GM18520 (cell line): Measurements from ENCODE around the gene KCNN3.
A peak's percentile ranks its signal among the peaks of the same experiment; 100 is the strongest.

ENCODE experiments used
- ATAC-seq: cut with Tn5 transposase; IDR thresholded peaks from one replicate; pipeline ENCODE4 v1.9.1; 2021; ENCODE audit not compliant: unreplicated experiment

KCNN3 gene

DNA sequence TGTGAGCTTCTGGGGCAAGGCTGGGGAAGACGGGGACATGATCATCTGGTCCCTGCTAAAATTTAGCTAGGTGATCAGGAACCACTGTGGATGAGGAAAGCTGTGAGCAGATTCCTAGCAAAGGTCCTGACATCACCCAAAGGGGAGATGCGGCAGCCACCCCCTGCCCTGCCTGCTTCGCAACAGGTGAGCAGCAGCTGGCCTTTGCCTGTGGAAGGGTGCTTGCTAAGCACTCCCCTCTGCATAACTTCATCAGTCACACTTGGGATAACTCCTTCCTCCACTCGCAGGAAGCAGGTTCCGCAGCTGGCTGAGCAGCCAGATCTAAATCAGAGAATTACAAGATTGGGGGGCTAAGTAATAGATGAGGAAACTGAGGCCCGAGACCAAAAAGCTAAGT is 51.2 kb downstream of the KCNN3 start:
- no peak for ATAC-seq

DNA sequence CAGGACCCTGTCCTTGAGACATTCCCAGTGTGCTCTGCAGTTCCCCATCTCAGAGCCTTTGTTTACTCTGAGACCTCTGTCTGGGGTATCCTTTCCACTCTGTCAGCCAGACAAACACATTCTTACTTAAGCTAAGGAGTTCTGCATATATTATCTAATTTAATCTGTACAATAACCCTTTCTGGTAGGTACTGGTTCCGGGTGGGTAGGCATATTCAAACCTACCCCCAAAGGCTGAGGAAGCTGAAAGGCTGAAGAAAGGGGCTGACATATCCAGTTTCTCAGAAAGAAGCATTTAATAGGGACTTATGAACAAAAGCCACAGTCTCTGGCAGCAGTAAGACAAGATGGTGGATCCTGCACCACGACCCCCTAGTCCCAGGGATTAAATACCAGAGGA is 53.1 kb downstream of the KCNN3 start:
- no peak for ATAC-seq

DNA sequence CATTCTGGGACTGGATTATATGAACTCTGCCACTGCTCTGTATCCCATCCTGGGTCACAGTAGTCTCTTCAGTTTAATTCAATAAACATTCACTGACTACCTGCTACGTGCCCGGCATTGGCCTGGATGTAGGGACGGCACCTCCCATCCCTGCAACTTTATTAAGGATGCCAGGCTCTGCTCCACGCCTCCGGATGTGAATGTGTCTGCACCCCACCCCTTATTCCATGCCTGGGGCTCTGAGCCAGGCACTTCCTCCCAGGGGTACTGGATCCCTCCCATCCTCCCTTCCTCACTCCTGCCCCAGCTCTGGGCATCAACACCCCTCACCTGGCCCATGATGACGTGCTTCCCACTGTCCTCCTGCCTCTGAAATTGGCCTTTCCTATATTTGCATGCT is 53.7 kb downstream of the KCNN3 start:
- ATAC-seq: no peak

DNA sequence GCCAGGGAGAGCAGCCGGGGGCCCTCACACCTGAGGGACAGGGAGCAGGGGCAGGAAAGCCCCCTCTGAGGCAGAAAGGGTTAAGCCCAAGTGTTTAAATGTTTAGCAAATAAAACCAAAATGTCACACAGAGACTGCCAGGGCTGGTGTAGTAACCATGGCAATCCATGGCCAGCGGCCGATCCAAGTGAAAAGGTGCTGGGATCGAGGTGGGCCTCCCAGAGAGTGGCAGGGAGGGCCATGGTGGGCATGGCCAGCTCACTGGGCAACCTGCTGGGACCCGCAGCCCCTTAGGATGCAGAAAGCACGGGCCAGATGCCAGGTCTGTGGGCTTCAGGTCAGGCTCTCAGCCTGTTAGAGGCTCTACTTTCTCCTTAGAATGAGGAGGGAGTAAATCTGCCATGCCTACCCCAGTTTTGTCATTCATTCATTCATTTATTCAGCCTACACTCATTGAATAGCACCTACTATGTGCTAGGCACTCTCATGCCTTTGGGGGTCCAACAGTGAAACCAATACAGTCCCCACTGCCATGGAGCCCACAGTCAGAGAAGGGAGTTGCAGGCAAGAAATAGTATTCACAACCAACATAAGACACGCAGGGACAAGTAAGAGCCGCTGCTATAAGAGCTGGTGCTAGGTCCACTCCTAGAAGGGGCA is 56.1 kb downstream of the KCNN3 start:
- ATAC-seq: no peak

DNA sequence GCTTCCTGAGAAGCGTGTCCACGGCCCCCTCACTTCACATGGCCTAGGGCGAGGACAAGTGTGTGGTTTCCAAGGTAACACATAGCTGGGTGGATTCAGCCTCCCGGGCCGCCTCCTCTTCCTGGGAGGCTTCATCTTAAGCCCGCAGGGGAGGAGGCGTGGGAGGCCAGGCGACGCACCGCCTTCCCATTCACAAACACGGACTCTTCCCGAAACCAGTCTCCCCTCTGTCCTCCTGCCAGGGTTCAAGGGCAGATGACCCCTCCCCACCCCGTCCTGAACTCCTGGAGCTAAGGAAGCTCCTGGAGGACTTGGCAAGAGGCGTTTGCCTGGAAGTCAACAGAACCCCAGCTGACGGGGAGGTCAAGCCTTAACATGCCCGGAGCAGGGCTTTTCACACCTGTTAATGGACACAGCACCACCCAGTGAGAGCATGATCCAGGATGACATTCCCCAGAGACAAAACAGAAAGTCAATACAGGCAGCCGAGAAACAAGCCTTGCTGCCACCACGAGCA is 56.7 kb downstream of the KCNN3 start:
- ATAC-seq: no peak

DNA sequence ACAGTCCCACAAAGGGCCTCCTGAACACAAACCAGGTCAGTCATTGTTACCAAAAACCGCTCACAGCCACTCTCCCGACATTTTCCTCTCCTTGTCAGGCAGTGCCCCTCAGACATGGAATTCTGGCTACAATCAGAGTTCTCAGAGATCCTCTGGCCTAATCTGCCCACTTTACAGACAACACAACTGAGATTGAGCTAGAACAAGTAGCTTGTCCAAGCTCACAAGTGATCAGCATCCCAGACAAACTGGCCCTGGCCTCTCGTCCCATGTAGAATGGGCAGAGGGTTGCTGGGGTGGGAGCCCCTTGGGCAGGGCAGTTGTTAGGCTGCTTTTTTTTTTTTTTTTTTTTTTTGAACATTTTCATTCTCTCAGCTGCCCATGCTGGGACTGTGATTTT is 57.2 kb downstream of the KCNN3 start:
- no peak for ATAC-seq

DNA sequence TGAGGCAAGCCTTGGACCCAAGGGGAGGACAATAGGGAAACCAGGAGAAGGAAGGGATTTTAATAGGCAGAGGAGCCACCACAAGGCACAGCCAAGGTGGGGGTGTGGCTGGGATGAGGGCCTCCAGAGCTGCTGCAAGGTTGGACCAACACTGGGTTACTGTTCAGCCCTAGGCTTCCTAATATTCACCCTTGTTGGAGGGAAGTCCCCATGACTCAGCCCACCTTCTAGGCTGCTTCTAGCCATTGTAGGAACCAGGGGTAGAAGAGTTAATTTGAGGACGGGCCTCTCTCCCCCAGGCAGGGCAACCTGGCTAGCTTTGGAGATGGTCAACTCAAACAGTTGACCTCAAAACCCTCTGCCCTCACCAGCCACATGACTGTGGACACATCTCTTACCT is 59.5 kb downstream of the KCNN3 start:
- no peak for ATAC-seq

DNA sequence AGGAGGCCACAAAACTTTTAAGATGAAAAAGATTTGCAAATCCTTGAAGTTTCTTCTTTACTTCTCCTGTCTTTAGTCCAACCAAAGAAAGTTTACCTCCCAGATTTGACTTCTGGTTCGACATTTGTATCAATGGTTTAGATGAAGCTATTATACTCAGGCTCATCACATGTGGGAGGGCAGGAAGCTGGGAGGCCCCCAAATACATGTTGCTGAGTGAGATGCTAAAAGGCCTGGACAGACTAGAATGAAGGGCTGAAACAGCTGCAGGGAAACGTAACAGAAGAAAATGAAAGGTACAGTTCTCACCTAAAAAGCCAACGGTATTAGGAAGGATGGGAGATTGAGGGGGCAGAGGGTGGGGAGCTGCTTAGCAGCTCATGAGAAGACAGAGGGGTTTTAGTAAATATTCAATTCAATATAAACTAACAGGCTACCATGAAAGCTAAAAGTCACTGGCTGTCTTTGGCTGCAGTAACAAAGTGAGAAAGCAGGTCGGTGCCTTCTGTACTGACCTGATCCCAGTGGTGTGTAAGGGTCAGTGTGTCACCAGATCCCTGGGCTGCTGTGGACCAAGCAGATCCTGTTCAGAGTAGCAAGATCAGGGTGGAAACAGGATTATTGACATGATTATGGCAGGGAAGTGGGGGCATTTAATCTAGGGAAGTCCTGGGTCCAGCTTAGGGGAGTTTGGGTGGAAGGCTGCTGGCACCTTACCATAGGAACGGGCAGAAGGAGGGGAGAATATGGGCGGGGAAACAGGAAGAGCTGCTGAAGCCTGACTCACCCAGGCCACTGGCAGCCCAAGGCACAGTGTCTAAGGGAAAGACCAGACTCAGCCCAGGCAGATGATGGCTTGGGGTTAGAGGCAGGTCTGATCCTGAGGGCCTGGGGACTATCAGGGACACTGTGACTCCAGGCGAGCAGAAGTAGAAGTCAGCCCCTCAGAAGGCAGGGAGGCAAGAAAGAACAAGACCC is 60.4 kb downstream of the KCNN3 start:
- no peak for ATAC-seq

DNA sequence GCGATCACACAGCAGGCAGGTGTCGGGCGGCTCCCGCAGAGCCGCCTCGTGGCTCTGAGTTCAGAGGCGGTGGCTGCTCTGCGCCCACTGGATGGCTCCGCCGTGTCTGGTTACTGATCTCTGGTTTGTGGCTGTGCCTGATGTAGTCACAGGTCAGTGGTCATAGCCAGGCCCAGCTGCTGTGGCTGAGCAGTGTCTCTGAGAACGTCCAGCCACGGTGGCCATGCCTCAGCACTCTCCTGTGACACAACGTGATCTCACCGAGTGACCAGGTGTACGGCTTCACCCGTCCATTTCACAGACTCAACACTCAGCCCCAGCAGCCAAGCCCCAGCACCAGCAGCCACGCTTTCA is 61.2 kb downstream of the KCNN3 start:
- no peak for ATAC-seq

DNA sequence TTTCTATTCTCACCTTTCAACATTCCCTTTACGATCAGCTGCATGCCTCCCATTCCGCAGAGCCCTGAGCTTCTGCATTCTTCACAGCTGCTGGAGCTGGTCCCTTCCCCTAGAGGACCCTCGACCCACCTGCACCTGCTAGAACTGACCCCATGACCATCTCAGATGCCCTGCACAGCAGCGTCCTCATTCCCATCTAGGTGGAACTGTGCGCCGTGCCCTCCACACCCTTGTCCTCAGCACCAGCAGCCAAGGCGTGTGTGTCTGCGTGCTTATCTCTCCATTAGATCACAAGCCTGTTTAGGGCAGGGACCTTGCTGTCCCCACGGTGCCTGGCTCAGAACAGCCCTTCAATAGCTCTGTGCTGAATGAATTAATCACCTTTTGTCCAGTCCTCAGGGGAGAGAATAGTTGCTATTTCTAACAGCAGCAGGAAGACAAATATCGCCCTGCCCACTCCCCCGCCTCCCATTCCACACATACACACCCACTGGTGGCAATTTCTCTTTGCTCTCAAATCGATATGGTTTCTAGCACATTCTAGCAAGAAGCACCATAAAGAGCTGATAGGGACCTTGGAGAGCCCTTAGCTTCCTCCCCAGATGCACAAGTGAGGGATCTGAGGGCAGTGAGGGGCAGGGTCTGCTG is 61.7 kb downstream of the KCNN3 start:
- ATAC-seq: no peak

DNA sequence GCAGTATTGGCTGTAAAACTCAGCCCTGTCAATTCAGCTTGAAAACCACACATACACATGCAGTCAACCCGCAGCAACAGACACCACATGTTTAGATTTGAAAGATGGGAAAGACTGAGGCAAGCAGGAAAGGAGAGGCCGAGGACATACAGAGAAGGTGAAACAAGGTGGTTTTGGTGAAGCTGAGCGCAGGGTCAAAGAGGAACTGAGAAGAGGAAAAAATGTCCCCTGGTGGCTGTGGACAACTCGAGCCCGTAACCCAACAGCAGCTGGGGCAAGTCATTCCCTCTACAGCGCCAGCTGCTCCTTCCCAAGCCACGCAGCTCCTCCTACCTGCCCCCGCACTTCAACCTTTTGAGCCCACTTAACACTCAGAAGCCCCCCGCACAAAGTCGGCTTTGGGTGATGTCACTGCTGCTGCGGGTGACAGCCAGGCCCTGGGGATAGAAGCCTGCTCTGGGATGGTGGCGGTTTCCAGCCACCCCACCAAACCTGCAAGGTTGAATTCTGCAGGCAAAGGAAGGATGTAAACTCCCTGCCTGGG is 63.0 kb downstream of the KCNN3 start:
- peak; percentile 72 for ATAC-seq

DNA sequence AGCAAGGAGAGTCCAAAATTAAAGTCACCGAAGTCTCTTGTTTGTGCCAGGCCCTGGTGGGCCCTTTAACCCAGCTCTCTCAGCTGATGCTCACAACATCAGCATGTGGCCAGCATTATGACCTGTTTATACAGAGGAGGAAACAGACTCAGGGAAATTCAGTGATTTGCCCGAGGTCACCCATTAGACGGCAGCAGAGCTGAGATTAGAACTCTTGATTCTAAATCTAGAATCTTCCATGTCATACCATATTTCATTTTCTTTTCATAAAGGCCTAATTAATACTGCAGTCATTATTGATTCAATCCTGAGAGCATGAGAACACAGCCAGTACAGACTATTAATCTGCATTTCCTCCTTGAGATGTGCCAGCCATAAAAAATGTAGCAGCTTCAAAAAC is 63.7 kb downstream of the KCNN3 start:
- ATAC-seq: no peak

DNA sequence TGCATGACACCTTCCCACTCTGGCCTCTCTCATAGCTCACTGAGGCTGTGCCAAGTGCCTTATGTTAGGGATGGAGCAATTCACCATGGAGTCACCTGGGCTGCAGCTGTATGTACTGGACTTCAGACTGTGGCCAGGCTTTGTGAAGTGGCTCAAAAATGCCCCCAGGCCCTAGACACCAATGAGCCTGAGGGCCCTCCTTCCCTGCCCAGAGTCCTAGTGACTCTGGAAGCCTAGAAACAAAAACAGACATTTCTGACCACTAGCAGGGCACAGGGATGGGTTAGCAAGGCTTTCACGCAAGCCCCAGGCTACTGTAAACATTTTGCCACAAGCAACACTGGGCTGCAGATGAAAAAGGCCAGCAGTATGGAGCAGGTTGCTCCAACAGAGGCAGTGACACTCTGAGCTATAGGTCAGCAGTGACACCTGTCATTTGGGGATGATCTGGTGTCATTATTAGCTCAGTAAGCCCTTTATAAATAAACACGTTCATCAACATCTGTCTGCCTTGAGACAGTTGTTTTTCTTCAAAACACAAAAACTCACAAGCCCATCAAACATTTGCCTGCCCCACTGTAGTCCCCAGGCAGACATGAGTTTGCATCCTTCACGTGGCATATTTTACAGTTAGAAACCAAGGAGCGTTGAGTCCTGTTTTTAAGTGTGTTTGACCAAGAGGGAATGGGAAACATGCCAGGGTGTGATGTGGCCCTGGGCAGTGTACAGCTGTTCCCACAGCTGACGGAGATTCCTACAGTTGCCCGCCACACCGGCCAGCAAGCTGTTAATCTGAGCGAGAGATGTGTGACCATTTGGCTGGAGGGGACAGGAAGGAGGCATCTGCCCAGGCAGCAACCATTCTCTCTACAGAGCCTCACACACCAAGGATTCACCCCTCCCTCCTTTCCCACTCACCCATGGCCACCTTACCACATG is 66.8 kb downstream of the KCNN3 start:
- no peak for ATAC-seq

DNA sequence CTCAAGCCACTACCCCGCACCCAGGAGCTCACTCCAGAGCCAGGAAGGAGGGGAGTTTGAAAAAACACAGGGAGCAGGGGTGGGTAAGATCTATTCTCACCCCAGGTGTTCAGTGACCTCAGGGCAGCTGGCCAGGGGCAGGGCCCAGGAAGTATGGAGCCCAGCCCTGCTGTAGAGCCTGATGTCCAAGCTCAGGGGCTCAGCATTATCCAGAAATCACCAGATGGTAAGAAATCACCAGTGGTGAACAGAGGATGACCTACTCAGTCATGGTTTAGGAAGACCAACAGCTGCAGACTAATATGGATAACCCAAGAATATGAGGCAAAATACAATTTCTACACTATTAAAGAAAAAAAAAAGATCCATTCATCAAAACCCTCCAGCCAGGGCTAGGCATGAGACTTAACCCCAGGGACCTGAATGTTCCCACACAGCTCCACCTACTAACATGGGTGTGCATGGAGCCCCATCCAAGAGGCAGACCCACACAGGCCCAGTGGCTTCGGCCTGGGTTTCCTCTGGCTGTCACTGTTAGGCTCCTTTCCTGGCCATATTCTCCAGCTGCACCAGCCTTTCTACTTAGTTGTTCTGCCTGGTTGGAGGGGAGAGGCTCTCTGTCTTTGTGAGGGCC is 67.6 kb downstream of the KCNN3 start:
- ATAC-seq: no peak

DNA sequence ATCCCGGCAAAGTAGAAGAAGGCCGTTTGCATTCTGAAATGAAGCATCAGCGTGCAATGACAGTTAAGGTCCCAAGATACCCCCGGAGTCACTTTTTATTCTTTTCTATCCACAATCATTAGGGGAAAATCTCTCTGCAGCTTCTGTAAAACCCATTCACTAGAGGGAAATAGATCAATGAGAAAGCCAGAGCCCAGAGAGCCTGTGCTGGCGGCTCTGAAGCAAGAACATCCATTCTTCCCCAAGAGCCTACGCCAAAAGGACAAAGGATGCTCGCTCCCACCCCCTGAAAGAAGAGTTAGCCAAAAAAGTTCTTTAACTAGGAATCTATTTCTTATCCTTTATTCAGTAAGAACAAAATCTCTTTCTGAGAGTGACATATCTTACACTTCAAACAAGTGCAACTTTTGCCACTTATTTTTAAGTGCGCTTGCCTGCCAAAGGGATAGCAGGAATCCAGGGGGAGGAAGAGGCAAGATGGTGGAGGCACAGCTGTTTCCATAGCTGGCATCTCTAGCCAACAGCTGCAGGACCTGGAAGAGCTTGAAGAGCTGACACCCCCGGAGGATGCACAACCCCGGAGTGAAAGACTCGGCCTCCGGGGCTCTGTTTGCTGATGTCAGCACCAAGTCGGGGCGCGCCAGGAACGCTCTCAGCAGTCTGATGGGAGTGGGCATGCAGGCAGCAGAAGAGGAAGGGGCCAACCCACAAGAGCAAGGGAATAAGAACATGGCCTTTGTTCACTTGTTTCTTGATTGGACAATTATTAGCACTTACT is 68.7 kb downstream of the KCNN3 start:
- ATAC-seq: no peak

DNA sequence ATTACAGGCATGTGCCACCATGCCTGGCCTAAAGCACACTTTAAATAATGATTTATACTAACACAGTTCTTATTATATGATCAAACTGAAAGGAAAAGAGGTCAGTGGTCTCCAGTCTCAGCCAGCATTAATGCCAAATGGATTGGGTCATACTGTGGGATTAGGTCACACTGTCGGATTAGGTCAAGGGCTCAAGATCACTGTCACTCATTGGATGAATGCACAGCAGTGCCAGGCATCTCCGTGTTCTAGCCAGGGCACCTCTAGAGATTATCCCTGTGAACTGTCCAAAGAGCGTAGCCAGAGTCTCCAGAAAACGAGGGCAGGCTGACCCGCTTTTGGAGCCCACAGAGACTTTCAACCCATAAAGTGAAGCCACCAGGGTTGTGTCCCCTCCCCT is 70.9 kb downstream of the KCNN3 start:
- ATAC-seq: no peak

DNA sequence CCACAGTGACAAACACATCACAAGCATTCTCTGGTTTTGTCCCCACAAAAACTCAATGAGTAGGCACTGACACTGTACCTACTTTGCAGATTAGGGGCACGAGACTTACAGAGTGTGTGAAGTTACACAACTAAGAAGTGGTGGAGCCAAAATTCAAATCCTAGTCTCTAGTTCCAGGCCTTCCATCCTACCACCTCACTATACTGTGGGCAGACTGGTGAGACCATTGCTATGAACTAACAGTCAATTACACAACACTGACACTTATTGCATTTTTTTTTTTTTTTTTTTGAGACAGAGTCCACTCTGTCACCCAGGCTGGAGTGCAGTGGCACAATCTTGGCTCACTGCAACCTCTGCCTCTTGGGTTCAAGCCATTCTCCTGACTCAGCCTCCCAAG is 71.4 kb downstream of the KCNN3 start:
- no peak for ATAC-seq

DNA sequence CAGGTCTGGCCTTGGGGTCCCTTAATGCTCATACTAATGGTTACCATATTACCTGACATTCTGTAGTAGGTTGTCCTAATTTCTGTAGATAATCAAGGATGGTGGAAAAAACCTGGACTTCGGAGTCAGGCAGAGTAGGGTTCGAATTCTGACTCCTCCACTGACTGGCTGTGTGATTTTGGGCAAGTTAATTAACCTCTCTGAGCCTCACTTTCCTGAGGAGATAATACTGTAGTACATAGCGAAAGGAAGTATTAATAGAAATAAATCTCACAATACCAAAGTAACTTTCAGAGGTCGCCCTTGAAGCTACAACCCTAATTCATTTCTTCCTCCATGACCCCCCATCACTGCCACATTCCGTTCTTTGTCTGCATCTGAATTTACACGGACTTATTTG is 72.9 kb downstream of the KCNN3 start:
- no peak for ATAC-seq

DNA sequence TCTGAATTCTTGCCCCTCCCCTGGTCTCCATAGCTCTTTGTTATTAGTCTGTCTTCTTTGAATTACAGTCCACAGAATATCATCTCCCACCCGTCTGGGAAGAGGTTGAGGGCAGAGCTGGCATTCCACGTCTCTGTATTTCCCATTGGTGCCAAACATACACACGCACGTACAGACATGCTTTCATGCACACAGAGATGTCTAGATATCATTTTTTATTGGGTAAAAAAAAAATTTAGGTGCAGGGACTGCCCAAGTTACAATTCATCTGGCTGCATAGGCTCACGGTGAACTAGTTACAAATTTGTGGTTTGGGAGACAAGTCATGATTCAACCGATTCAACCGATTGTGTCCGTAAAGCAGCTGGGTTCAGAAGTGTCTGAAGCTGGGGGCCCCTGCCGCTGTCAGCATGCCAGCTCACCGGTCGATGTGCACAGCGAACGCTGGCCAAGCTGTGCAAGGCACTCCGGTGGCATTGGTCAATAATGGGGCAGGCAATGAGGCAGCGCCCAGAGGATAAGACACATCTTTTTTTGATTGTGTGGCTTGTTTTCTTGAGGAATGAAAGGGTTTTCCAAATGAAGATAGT is 73.7 kb downstream of the KCNN3 start:
- no peak for ATAC-seq
